ENCODE results near the gene MILR1.

GRCh38 chr17:64484380-64484779 lies 35.5 kb downstream of the MILR1 start:
- no peak for TF ChIP-seq POLR2AphosphoS5 (IDR thresholded peaks at IDR 0.05; ENCODE audit: low read depth, low read length)
- TF ChIP-seq TAF1 (IDR thresholded peaks at IDR 0.05; ENCODE audit: borderline replicate concordance, low read depth, low read length) = no peak
- TF ChIP-seq POLR2A (IDR thresholded peaks at IDR 0.05; ENCODE audit: low read depth, low read length) = no peak
